GM21528 (cell line): ENCODE measurements around the gene SPATS2L.

ENCODE experiments used
- ATAC-seq: cut with Tn5 transposase; IDR thresholded peaks from one replicate; pipeline ENCODE4 v1.9.1; 2021; ENCODE audit warnings: mild to moderate bottlenecking, moderate library complexity; ENCODE audit not compliant: unreplicated experiment, low FRiP score

SPATS2L gene

GRCh38 chr2:200296118-200296517 is 10.4 kb upstream of the SPATS2L start:
- no peak for ATAC-seq

GRCh38 chr2:200297100-200297499 is 9.4 kb upstream of the SPATS2L start:
- no peak for ATAC-seq

GRCh38 chr2:200297989-200298388 is 8.5 kb upstream of the SPATS2L start:
- no peak for ATAC-seq

GRCh38 chr2:200298816-200299215 is 7.7 kb upstream of the SPATS2L start:
- ATAC-seq: no peak

DNA sequence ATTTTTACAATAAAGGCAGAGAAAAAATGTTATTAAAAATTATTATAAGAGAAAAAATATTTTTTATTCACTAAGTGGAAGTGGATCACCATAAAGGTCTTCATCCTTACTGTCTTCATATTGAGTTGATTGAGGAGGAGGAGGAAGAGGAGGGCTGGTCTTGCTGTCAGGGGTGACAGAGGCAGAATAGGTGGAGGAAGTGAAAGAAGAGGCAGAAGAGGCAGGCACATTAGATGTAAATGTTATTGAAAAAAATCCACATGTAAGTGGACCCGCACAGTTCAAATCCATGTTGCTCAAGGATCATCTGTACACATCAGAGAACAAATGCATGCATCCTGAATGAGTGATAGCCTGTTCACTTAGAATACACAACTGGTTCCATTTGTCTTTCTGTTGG is 6.4 kb upstream of the SPATS2L start:
- ATAC-seq: no peak

DNA sequence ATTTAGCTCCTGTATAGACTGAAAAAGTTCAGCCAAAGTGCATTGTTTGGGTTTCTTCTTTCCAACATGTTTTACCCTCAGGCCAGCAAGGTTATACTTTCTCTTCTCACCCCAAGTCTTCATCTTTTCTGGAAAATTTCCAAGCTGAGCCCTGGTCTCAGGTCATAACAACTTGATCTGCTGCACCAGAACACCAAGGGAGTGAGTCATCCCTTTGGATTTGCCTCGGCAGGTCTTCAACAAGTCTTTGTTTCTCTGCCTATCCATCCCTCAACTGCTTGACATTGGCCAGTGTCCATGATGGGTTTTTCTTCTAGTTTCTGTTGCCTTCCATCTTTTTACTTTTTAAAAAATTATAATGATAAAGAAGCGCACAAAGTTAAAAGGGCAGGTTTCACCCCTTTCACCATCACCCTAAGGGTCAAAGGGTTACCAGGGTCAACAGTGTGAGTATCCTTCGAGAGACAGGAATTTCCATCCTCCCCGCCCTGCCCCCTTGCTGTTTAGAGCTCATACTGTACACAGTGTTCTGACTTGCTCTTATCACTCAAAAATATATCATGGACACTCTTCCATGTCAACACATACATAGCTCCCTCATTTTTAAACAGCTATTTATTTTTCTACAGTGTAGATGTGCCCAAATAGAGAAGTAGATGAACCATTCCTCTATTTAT is 5.7 kb upstream of the SPATS2L start:
- ATAC-seq: no peak

DNA sequence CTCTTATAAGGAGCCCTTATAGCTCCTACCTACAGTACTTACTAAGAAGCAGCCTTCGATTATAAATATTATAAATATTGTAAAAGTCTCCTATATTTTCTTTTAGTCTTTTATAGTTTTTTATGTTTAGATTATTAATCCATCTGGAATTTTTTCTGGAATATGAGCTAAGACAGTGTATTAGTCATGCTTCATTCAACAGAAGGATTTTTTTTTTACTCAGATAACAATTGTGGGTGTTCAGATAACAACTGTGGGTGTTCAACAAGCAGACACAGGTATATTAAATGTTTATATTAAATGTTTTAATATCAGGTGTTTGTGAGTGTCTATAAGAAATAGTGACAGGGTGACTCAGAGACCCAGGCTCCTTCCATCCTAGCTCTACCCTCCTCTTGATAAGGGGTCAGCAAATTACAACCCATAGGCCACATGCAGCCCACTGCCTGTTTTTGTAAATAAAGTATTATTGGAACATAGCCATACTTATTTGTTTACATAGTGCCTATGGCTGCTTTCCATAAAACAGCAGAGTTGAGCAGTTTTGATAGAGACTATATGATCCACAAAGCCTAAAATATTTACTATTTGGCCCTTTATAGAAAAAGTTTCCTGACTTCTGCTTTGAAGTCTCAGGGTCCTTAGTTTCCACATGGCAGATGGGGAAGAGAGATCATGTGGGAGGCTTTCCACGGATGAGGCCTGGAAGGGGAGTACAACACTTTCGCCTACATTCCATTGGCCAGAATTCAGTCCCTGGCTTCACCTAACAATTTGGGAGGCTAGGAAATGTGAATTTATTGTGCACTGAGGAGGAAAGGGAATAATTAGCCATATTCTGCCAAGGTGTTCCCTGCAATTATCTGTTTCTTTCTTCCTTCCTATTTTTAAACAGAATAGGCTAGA is 4.3 kb upstream of the SPATS2L start:
- ATAC-seq: no peak

GRCh38 chr2:200302940-200303727 is 3.4 kb upstream of the SPATS2L start:
- no peak for ATAC-seq

DNA sequence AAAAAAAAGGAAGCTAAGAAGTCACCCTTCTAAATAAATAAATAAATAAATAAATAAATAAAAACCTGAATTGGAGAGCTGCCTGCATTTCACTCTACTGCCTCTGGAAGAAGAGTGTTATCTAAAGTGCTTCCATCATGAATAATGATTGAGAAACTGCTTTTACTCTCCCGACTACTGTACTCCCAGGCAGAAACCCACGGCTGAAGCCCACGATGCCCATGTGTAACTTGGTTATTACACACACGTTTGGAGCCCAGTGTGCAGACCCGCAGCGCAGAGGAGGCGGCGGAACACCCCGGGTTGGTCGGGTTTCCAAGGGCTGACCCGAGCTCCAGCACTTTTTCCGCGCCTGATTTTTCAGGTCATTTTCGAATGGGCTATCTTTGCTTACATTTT is 697 bp upstream of the SPATS2L start:
- no peak for ATAC-seq

DNA sequence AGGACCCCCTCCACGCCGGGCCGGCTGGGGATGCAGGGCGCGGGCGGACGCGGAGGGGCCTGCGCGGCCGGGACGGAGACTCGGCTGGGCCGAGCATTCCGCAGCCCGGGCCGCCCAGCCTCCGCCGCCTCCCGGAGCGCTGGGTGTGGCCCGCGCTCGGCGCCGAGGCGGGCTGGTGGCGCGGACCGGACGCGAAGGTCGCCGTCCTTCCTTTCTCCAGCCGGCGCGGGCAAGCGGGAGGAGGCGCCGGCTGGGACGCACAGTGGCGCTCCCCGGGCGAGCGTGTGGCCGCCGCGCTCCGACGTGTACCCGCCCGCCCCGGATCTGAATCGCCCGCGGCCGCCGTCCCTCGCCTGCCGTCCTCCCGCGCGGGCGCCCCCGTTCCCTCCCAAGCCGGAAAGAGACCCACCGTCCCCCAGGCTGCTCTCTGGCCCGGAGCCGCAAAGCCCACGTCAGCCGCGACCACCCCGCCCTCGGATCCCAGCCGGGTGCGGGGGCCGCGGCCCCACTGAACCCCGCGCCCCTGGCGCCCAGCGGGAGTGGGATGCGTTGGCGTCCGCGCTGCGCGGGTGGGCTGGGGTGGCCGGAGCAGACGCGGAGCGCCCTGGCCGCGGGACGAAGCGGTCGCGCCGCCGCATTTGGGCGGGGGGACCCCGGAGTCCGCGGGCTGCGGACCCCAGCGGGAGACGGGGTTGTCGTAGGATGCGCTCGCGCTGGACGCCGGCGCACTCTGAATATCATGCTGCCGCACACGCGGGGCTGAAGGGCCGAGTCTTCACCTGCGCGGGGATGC is 634 bp downstream of the SPATS2L start:
- ATAC-seq: peak; percentile 60

DNA sequence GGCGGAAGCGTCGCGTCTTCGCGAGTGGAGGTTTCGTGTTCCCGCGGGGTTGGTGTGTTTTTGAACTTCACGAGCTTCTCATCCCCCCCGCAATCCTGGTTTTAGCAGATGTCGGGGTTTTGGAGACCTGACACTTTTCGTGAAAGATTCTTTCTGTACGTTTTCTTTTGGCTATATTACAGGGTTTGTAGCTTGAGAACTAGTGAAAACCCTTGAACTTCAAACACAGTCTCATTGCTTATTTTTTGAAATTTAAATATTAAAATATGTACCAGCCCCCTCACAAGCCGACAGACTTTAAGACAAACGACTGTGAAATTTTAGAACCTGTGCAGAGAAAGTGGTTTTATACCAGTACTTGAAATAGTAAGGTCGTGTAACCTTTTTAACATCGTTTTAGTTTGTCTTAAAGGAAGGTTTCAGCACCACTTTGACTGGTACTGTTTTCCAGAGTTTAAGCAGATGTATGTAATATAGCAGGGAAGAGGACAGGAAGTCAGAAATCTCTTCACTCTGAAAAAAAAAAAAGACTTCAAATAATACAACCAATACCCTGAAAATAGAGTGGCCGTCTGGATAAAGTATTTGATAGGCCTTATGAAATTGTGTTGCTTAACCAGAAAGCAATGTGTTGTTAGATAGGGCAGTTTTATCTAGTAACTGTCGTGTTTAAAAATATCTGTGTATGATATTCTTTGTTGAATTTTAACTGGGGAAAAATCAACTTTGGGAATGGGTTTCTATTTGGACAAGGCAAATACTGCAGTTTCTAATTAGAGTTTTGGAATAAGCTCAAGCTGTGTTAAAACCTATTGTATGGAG is 1.4 kb downstream of the SPATS2L start:
- no peak for ATAC-seq

DNA sequence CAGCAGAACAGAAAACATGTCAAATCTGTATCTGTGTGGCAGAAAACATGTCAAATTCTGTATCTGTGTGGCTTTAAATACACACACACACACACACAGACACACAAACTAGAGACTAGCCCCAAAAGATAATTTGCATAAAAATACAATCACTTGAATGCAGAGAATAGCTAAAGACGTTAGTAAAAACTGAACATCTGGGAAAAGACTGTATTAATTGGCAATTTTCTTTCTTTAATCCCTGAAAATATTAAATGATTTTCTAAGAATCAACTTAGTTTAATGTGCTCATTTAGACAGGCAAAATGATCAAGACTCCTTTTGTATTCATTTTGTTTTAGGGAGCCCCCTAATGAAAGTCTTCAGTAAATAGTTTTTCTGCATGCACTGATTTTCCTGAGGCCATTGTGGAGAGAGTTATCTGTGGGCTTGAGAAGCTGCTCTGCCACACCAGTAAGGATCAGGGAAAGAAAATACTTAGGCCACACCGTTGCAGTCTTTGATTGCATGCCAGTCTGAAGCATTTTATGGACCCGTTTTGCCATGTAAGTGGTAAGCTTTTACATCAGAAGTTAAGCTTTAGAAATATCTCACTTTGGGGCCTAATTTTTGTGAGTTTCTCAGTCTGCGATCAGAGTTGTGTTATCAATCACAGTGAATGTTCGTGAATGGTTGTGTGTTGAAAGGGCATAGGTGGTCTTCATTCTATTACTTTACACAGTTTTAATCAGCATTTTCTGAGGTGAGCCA is 2.2 kb downstream of the SPATS2L start:
- no peak for ATAC-seq

DNA sequence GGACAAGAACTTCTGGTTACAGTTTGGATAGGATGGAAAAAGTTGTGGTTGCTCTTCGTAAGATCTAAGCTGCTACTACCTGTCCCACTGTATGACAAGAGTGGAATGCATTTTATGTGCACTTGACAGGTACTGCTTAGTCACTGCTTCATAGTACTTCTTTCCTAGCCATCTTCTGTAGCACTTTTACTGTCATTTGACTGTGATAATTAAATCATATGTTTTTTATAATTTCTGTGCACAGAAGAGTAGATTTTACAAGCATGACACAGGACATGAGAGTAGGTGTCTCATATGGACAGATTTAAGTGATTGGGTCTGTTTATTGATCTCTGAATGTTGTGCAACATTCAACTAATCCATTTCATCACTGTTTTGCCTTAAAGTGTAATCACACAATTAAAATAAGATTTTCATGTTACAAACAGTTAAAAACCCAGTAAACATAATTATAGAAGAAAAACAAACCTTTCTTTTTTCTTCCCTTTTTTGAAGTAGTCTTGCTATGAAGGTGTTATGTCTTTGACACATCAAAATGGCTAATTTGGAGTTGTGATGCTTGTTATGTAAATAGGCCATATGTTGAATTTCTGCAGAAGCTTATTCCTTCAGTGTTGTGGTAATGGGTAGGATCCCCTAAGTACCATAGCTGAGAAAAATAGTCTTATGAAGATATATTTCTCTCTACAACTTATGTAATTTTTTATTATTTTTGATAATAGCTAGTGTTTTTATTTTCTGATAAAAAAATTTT is 3.0 kb downstream of the SPATS2L start:
- no peak for ATAC-seq

DNA sequence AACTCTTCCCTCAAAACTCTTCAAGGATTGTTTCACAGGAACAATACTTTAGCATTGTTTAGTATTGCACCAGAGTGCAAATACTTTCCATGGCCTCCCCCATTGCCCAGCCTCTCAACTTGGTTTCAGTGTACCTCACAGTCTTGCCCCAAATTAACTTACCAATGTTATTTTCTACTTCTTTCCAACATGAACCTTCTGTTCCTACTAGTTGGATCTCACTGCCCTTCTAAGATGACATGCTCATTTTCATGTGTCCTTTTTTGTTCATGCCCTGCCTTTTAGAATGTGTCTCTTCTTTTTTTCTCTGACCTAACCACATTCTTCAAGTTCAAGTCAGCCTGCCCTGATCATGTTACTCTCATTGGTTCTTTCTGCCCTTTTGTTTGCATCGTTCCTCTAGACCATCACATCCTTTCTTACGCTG is 4.1 kb downstream of the SPATS2L start:
- ATAC-seq: no peak

- no peak for ATAC-seq
Measured at GRCh38 chr2:200311139-200311538, 4.6 kb downstream of the SPATS2L start.

GRCh38 chr2:200314976-200315567 is 8.6 kb downstream of the SPATS2L start:
- ATAC-seq: no peak

GRCh38 chr2:200317975-200318374 is 11.5 kb downstream of the SPATS2L start:
- no peak for ATAC-seq
